ENCODE measurements around the gene CACNA1C.

Gene CACNA1C

DNA sequence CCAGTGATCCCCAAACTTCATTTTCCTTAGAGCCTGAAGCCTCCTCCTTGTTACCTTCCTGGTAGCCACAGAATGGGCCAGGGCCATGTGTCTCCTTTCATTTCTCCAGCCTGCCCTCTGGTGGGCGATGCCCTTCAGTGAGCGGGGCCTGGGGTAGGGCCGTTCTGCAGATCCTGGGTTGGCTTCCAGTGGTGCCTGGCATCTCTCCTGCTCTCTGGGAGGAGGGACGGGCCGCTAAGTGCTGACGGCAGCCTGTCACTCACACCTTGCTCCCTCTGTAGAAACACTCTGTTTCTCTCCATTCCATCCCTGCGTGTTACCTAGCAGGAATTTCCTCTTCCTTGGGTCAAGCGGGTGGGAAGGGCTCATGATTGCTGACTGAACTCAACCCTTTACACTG lies 232.1 kb downstream of the CACNA1C start:
- DNase-seq, result peak; percentile 69

DNA sequence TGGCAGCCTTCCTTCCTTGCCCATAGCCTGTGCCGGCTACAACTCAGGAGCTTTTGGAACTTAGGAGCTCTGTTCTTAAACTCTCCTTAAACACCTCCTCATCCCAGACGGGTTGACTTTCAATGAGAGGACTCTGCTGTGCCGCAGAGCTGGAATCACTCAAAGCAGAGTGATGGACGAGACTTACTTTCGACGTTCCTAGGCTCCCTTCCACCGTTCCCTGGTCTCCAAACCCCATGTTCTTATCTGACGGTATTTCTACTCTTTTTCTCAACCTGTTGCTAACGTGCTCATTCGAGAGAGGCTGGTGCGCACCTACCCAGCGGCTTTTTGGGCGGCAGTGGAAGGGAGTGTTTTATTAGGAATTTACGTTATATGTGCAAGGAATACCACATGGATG lies 232.7 kb downstream of the CACNA1C start:
- no peak for DNase-seq

DNA sequence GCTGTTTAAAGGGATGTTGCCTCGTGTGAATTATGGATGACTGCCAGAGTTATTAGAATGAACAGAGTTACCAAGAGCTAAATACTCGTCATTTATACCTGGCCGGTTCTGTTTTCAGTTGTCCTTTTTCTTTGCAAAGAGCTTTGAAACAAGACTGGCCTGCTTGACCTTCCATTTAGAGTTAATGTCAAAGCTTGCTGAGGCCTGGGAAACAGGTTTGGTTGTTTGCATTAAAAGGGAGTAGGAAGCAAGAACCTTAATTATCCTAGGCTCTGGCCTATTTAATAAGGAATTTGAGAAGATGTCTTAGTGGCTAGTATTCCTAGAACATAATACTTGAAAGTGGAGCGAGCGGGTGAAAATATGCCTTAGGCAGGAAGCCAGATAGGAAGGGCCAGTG lies 233.3 kb downstream of the CACNA1C start:
- no peak for DNase-seq

DNA sequence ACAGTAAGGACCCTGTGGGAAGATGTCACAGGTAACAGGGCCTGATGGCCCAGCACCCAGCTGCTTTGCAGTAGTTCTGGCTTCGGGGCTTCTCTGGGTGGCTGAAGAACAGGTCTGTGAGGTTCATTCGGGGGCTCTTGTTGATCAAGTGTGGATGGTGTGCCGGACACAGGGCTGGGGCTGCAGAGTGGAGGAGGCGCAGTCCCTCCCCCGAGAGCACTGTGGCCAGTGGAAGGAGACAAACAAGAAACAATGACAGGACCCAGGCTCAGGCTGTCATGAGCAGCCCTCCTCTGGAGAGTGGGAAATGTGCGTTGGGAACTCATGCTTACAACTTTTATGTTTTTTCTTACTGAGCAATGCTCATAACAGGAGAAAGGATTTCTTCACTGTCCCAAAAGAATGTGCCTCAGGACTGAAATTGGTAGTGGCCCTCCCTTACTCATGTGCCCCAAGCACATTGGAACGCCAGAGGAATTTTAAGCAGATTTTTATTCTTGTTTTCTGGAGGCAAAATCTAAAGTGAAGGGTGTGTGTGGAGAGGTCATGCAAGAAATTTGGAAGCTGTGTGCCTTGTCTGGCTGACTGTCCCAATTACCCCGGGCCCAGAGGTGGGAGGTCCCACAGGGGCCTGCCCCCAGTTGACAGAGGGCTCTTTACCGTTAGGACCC lies 233.8 kb downstream of the CACNA1C start:
- DNase-seq, result no peak

DNA sequence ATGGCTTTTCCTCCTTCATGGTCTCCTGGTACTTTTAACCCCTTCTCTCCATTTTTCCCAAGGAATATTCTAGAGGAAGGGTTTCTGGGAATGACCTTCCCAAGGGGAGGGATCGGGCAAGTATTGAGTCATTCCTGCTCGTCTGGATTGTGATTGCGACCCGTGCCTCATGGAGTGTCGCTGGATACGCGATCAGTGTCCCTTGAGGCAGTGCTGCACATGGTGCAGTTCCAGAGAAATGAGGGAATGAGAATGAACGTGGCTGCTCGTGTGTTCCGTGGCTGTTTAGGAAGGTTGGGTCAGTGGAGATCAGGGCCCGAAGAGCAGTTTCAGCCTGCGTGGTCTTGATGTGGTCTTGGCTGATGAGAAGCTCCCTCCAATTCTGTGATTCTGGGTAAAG lies 234.4 kb downstream of the CACNA1C start:
- DNase-seq, result no peak

DNA sequence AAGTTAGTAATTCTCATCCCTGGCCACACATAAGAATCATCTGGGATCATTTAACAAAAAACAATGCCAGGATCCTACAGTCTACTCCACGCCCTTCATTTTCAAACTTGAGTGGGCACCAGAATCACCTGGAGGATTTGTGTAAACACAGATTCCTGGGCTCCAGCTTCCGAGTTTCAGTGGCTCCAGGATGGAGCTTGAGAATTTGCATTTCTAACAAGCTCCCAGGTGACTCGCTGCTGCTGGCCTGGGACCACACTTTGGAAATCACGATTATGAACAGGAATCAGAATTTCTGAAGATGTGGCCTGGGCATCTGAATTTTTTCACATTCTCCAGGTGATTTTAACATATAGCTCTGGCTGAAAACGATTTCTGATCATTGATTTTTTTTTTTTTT lies 234.8 kb downstream of the CACNA1C start:
- DNase-seq, result no peak

DNA sequence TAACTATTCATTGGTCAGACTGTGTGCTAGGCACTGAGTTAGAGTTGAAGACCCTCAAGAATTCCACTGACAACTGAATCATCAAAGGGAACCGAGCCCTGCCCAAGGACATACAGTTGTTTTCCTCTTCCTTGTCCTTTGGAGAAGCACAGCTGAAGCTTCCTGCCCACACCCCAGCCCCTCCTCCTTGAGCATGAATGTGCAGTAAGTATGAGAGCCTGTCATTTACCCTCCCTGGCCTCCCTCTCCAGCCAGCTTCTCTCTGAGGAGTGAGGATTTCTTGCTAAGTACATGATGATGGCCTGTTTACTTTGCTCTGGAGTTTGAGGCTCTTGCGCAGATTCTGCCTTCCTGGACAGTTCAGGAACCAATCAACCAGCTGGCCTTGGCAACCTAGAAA lies 235.2 kb downstream of the CACNA1C start:
- DNase-seq, result peak; percentile 60

DNA sequence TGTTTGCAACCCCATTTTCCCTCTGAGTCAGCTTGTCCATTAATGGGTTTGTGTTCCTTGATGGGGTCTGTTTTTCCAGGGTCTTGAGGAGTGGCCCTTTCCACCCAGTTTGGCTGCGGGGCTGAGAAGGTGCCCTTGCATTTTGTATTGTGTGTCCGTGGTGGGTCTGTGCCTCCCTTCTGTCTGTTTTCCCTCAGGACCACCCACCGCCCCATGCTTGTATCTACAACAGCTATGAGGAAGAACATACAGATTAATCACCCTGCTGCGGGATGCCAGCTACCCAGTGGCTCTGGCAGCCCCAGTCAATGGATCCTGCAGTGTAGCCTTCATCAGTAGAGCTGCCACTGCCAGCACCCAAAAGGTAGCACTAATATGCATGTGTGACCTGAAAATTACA lies 235.7 kb downstream of the CACNA1C start:
- no peak for DNase-seq

DNA sequence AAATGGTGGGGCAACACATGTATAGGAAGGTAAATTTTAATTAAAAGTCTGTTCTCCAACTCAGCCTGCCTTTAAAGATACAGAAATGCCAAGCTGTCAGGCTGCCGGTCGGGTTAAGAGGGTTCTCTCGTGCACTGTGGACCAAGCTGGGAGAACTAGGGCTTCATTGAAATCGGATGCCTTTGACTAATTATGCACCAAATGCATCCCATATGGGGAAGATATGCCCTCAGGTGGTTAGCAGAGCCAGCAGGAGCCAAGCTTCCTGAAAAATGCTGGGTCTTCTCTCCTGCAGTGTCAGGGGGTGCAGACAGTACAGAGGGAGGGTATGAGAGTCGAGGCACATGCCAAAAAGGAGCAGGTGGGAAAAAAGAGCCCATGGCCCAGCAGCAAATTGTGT lies 236.1 kb downstream of the CACNA1C start:
- no peak for DNase-seq

DNA sequence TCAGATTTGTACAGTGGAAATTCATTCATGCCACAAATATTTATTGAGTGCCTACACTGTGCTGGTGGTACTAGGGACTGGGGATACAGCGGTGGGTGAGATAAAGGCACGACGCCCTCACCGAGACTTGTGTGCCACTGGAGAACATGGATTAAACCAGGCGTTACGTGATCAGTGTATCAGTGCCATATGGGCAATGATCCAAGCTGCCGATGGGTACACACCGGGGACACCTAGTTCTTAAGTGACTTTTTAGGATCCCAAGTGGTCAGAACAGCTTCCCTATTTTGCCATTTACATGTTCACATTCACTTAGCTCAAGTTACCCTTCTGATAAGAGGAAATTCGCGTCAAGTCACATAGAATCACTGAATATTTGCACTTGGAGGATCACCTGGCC lies 236.7 kb downstream of the CACNA1C start:
- no peak for DNase-seq

DNA sequence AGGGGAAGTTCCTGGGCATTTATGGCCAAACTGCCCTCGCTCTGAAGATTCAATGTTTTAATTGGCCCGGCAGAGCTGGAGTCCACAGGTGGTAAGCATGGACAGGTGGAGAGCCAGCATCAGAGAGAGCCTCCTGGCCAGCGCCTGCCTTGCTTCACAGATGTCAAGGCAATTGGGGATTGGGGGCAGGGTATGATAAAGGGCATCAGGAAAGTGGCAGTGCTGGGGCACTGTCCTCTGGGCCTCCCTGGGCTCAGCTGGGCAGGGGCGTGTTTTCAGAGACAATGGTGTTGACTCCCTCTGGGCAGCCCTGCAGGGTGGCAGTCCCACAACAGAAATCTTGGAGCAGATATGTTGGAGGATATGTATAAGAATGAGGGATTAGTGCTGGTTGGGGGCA lies 237.3 kb downstream of the CACNA1C start:
- no peak for DNase-seq

DNA sequence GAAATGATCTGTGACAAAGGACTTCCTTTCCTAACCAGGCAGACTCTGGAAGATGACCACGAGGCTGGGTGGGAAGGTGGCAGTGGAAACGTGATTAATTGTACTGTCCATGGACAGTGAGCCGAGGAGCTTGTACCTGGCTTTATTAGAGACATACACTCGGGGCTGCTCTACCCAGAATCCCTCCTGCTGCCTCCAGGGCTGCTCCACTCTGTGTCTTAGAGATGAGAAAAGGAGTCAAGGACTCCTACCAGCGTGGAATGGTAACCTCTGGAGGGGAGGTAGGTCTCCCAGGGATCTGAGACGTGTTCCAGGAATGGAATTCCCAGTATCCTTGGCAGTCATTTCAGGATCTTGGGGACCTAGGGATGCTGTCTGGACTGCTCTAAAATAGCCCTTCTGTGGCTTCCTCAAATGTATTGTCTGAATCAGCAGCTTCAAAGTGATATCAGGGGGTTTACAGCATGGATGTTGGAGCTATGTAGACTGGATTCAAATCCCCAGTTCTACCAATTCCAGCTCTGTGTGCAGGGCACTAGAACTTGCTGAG lies 237.8 kb downstream of the CACNA1C start:
- no peak for DNase-seq

DNA sequence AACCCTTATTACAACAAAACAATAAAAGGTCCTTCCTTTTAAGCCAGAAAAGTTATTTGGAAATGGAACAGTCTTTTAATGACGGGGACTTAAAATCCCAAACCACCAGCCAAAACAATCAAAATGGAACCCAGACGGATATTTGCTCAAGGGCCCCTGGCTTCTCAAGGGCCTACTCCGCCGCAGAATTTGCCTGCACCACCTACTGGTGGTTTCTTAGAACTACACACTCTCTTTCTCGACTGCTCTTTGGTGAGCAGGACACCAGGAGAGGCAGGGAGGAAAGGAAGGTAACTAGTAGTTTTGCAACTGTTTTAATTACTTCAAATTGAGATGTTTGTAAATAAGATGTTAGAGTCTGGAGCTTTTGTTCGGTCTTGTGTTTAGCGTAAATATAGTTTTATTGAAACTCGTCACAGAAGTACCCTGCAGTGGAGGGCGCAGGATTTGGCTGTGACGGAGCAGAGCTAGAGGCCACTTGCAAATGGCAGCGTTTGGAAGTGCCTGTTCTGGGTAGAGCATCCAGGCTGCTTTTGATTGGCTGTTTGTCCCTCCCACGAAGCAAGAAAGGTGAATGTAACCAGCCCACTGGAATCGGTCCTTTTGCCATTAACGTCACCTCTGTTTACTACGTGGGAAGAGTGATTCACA lies 238.5 kb downstream of the CACNA1C start:
- DNase-seq, result peak; percentile 66

DNA sequence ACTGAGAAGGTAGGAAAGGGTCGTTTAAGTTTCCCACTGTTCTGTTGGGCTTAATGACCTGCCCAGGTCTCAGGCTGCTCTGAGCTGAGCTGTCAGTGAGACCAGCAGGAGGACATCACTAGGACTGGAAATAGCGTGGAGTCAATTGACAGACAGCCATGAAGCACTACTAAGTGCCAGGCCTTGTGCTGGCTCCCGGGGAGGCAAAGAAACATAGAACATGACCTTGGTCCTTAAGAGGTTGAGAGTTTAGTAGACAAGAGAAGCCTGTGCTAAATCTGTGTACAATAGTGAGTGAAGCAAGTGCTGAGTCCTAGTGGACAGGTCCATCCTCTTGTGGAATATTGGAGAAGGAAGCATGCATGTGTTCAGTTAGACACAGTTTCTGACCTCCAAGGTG lies 239.2 kb downstream of the CACNA1C start:
- DNase-seq, result no peak

DNA sequence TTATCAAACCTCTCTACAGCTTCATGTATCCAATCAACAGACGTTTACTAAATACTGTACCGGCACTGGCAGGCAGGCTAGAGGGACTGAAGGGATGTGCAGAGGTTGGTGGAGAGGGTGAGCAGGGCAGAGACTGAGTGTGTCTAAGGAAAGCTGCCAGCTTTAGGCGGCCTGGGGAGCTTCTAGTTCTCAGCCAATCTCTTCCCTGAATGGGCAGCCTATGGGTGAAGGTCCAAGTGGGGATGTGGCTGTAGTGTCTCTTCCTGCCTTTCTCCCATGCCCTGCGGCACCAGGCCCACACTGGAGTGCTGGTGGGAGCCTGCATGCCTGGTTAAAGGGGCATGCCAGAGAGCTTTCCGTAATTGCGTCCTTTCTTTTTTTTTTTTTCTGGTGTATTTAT lies 239.8 kb downstream of the CACNA1C start:
- no peak for DNase-seq

DNA sequence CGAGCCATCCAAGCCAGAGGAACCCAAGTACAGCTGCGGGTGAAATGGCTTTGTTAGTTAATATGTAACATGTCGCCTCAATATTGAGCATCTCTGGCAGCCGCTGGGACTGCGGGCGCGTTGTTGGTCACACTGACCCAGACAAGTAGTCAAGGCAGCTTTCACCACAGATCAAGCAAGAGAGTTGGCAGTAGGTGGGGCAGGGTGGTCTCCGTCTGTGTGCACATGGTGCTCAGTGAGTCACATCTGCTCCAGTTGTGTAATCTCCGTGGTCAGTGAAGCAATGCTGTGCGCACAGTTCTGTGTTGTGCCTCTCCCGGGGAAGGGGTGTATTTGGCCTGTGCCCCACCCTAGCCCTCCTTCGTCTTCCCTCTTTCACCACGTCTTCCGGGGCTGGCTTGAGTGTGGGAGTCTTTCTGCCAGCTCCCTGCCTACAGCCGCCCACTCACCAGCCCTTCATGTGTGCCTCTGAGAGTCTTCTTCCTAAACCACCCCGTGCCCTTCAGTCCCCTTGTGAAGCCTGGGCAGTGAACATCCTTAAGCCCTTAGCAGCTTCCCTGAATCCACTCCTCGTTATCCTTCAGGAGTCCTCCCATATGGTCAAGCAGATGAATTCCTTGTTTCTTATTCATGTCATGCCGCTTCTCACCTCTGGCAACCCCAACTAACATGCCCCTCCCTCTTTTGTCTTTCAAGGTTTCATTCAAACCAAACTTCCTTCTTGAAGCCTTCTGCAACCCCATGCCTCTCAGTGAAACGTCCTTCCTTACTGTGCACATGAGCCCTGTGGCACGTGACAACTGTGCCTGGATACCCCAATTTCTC lies 242.1 kb downstream of the CACNA1C start:
- DNase-seq, result peak; percentile 87

DNA sequence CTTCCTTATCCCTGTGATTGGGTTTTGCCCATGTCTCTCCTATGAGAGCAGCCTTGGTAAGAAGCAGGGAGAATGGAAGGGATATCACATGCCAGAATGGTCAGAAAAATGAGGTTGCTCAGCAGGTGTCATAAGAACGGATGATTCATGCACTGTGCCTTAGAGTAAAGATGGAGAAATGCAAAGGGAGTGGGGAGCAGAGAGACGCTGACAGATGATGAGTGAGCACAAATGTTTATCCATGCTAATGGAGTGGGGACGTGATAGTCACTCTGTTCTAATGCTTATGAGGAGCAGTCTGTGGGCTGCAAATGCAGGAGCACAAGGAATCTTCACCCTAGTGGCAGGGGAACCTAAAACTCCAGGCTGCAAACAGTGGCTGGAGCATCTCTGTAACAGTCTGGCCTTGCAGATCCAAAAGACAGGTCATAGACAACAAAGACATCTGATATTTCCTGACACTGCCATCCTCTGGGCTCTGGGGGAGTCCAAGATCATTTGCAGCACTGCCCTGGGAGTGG lies 243.2 kb downstream of the CACNA1C start:
- peak; percentile 86 for DNase-seq

DNA sequence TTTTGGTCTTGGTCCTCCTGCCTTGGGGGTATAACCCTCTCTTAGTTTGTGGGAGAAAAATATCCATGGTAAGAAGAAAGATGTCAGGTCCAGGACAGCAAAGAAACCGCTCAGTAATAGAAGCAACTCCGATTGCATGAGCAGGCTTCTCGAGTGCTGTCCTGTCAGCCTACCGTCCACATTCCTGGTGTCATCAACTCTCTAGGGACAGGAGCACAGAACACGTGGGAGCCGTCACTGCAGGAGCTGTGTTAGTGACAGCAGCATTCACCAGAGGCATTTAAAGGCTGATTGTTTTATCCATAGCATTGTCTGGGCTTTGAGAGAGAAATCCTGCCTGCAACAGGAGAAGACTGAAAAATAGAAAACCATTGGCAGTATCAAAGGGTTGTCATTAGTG lies 244.2 kb downstream of the CACNA1C start:
- DNase-seq, result no peak

DNA sequence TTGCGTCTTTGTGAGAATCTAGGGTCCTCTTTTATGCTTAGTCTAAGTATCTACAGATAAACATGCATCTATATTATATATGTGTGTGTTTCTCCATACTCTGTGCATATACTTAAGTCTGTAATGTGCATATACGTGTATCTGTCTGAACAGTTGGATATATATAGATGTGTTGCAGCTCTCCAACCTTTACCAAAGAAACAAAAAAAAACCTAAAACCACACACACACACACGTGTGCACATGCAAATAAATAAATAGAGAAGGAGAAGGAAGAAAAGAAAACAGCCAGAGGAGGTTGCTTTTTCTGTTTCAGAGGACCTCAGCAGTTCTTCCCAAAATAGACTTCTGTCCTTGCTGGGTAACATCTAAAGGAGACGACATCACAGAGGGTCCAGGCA lies 244.9 kb downstream of the CACNA1C start:
- DNase-seq, result no peak

DNA sequence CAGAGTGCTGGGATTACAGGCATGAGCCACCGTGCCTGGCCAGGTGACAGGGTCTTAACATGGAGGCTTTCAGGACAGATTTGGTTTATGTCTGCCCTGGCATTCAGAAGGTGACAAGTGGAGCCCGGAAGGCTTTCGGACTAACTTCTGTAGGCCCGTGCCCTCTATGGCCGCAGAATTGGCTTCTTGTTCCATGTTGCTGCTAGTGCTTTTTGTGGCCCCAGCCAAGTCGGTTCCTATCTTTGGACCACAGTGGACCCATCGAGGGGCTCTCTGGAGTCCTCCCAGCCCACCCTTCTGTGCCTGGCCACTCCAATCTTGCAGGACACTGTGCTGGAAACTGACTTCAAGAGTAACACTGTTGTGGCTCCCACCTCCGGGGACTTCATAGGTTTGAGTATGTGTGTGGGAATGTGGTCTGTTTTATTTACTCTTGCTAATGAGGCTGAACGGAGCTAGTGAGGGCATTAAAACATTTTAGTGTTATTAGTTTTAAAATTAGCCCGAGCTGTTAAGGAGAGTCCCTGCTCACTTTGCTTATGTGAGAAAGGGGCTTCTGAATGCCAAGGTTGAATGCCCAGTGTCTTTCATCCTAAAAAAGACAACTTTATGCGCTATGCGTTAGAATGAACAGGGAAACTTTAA lies 245.9 kb downstream of the CACNA1C start:
- DNase-seq, result no peak

DNA sequence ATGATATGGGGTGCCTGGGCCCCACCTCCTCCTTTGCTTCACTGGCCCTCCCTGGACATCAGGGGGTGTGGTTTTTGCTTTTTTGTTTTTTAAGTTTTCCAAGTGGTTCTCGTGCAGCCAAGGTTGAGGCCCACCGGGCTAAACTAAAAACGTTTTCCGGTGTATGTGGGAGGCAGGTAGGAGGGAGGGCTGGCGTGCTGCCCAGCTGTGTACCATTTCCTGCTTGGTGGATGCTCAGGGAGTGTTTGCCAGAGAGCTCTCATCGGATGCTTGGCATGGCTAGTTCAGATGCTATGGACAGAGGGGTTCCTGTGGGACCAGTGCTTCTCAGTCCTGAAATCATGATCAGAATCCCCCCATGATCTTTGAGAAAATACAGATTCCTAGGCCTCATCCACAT lies 246.4 kb downstream of the CACNA1C start:
- no peak for DNase-seq

DNA sequence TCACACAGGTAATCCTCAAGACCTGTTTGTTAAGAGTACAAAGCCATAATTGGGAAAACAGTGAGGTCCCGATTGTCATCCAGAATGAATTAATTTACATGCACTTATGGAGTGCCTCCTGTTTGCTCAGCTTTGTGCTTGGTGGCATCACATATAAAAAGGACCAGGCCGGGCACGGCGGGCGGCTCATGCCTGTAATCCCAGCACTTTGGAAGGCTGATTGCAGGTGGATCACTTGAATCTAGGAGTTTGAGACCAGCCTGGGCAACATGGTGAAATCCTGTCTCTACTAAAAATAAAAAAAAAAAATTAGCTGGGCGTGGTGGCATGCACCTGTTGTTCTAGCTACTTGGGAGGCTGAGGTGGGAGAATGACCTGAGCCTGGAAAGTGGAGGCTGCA lies 247.4 kb downstream of the CACNA1C start:
- no peak for DNase-seq

DNA sequence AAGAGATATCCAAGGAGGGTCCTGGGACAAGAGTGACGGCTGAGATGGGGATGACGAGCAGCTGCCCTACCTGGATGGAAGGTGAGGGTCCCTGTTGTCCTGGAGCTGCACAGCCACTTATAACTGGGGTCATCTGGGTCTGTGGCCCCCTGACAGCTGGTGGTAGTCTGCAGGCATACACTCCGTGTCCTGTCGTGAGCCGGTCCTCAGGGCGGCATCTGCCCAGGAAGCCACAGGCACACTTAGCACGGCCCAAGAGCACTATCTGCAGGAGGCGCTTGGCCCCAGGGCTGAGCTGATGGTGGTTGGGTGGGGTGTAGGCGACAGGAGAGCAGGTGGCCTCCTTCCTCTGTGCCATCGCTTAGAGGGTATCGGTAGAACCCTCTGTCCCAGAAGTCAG lies 248.1 kb downstream of the CACNA1C start:
- DNase-seq, result no peak
